HCT116 (cell line): ENCODE data around the gene PTGES2. TPM values are rescaled to one million over a fixed set of nuclear protein-coding genes. Genes with fewer than 3 reads are reported as not detected.

Source experiments
- ATAC-seq: fragments of 200-7000 bp; cut with Tn5 transposase; 2 replicates; pipeline ENCODE4 v1.9.1; 2020; ENCODE audit warnings: mild to moderate bottlenecking, moderate library complexity
- BruUV-seq: library from RNA; stranded (reverse); fragments of 400-500 nt; replicated peaks from 2 replicates; lab custom pipeline; 2021; lab: Mats Ljungman, UMichigan
- CTCF ChIA-PET: fragments of 300-600 bp; sonication (Branson Sonifier 250); formaldehyde crosslinking; loops from one replicate; lab custom pipeline; 2021; ENCODE audit warnings: antibody characterized with exemption; lab: Charles Lee
- POLR2A ChIA-PET: fragments of 300-600, 350-600 bp; sonication (Branson Sonifier 250); formaldehyde crosslinking; loops from one replicate; lab custom pipeline; 2021; ENCODE audit warnings: antibody characterized with exemption; lab: Charles Lee
- RAD21 ChIA-PET, 2 experiments: fragments of 300-600 bp; sonication (Branson Sonifier 250); formaldehyde crosslinking; loops; one replicate each; lab custom pipeline; 2023; ENCODE audit warnings: low total read pairs in 2 of 2; ENCODE audit not compliant: uncharacterized antibody in 2 of 2, unreplicated experiment in 2 of 2, low non-redundant PET in 1 of 2; lab: Charles Lee
- DNase-seq: peaks from one replicate; pipeline ENCODE4 v3.0.0-alpha.2; 2010; ENCODE audit warnings: low read depth, low spot score
- H2AFZ ChIP-seq: fragments of 200-600 bp; shearing (Covaris generic), sonication (generic); 2 replicates; pipeline ENCODE4 v1.6.1; 2017; ENCODE audit warnings: low read depth, mixed run types, mixed read lengths, antibody characterized with exemption, low read length; ENCODE audit not compliant: poor library complexity, severe bottlenecking
- H3K27ac ChIP-seq: 2 replicates; pipeline ENCODE4 v1.5.1; 2012; ENCODE audit warnings: low read depth, low read length
- H3K27me3 ChIP-seq: fragments of 200-600 bp; sonication (generic); 2 replicates; pipeline ENCODE4 v1.6.1; 2016; ENCODE audit warnings: mixed run types, low read length, mixed read lengths; ENCODE audit not compliant: insufficient read depth
- H3K36me3 ChIP-seq, 2 experiments: fragments of 200-500 bp in 1 of 2; fragments of 200-600 bp in 1 of 2; sonication (Bioruptor generic) in 1 of 2; sonication (generic) in 1 of 2; 2 replicates each; pipeline versions ENCODE4 v1.5.1 to v1.6.1; 2014 to 2016; ENCODE audit warnings: low read length in 2 of 2, inconsistent platforms in 1 of 2, mixed read lengths in 1 of 2, mixed run types in 1 of 2; ENCODE audit not compliant: insufficient read depth in 2 of 2, control insufficient read depth in 1 of 2
- H3K4me1 ChIP-seq, 2 experiments: fragments of 200-600 bp in 1 of 2; sonication (generic) in 1 of 2; 2 replicates each; pipeline versions ENCODE4 v1.5.1 to v1.6.1; 2012 to 2017; ENCODE audit warnings: low read length in 2 of 2, inconsistent platforms in 1 of 2, mild to moderate bottlenecking in 1 of 2, mixed read lengths in 1 of 2, mixed run types in 1 of 2, moderate library complexity in 1 of 2; ENCODE audit not compliant: insufficient read depth in 2 of 2, control insufficient read depth in 1 of 2
- H3K4me2 ChIP-seq: fragments of 200-600 bp; sonication (generic); 2 replicates; pipeline ENCODE4 v1.6.1; 2017; ENCODE audit warnings: mixed run types, low read length, mixed read lengths
- H3K4me3 ChIP-seq, 2 experiments: fragments of 200-600 bp in 1 of 2; sonication (generic) in 1 of 2; replicated peaks in 1 of 2; 2 replicates each; pipeline ENCODE4 v1.5.1; 2011 to 2016; ENCODE audit warnings: low read length in 2 of 2, control low read depth in 1 of 2, low read depth in 1 of 2, mild to moderate bottlenecking in 1 of 2, mixed read lengths in 1 of 2, mixed run types in 1 of 2
- H3K79me2 ChIP-seq: fragments of 200-600 bp; sonication (generic); 2 replicates; pipeline ENCODE4 v1.6.1; 2017; ENCODE audit warnings: mild to moderate bottlenecking, mixed run types, low read length, moderate library complexity, mixed read lengths; ENCODE audit not compliant: insufficient read depth
- H3K9ac ChIP-seq: fragments of 200-600 bp; sonication (generic); 2 replicates; pipeline ENCODE4 v1.6.1; 2016; ENCODE audit warnings: low read length, mixed read lengths
- H3K9me2 ChIP-seq: fragments of 200-600 bp; sonication (generic), shearing (Covaris generic); 2 replicates; pipeline ENCODE4 v1.6.1; 2017; ENCODE audit warnings: mixed run types, mild to moderate bottlenecking, moderate library complexity; ENCODE audit not compliant: insufficient read depth
- H3K9me3 ChIP-seq, 2 experiments: fragments of 200-500 bp in 1 of 2; fragments of 200-600 bp in 1 of 2; sonication (Bioruptor generic) in 1 of 2; sonication (generic) in 1 of 2; 2 replicates each; pipeline ENCODE4 v1.6.1; 2014 to 2017; ENCODE audit warnings: low read length in 2 of 2, mixed read lengths in 2 of 2, inconsistent platforms in 1 of 2, low read depth in 1 of 2, mild to moderate bottlenecking in 1 of 2, mixed run types in 1 of 2, moderate library complexity in 1 of 2; ENCODE audit not compliant: control insufficient read depth in 1 of 2, insufficient read depth in 1 of 2
- H4K20me1 ChIP-seq: fragments of 200-600 bp; sonication (generic), shearing (Covaris generic); 2 replicates; pipeline ENCODE4 v1.6.1; 2017; ENCODE audit warnings: mixed run types, mild to moderate bottlenecking, moderate library complexity; ENCODE audit not compliant: insufficient read depth
- CBX3 ChIP-seq: IDR thresholded peaks from 2 replicates; pipeline ENCODE4 v1.6.1; 2012; ENCODE audit warnings: low read depth
- ELF1 ChIP-seq: IDR thresholded peaks from 2 replicates; pipeline ENCODE4 v1.6.1; 2012; ENCODE audit warnings: low read depth, borderline replicate concordance
- EZH2 ChIP-seq: fragments of 200-600 bp; sonication (generic); IDR thresholded peaks from 2 replicates; pipeline ENCODE4 v1.6.1; 2017; ENCODE audit warnings: antibody characterized with exemption, mixed run types
- EZH2phosphoT487 ChIP-seq: fragments of 200-600 bp; IDR thresholded peaks from 2 replicates; pipeline ENCODE4 v1.6.1; 2018; ENCODE audit warnings: antibody characterized with exemption, borderline replicate concordance
- FOSL1 ChIP-seq: IDR thresholded peaks from 2 replicates; pipeline ENCODE4 v1.6.1; 2012; ENCODE audit warnings: low read depth
- JUND ChIP-seq: IDR thresholded peaks from 2 replicates; pipeline ENCODE4 v1.6.1; 2012
- POLR2A ChIP-seq: IDR thresholded peaks from 2 replicates; pipeline ENCODE4 v1.7.0; 2011; ENCODE audit warnings: borderline replicate concordance; ENCODE audit not compliant: insufficient read depth, insufficient read length; ENCODE audit errors: extremely low read depth
- POLR2AphosphoS5 ChIP-seq: IDR thresholded peaks from 2 replicates; pipeline ENCODE4 v1.6.1; 2011; ENCODE audit warnings: mild to moderate bottlenecking, low read depth, low read length, moderate library complexity
- RAD21 ChIP-seq: IDR thresholded peaks from 2 replicates; pipeline ENCODE4 v1.6.1; 2012; ENCODE audit warnings: low read depth, mild to moderate bottlenecking
- YY1 ChIP-seq: IDR thresholded peaks from 2 replicates; pipeline ENCODE4 v1.6.1; 2011; ENCODE audit warnings: low read length, low read depth, moderate library complexity, mild to moderate bottlenecking; ENCODE audit not compliant: insufficient replicate concordance; ENCODE audit errors: extremely low read depth
- intact Hi-C: fragments of 100-400 bp; cut with micrococcal nuclease; formaldehyde crosslinking; loops from 2 replicates; pipeline ENCODE4 v1.10.0; 2022
- total RNA-seq: library from RNA; stranded (reverse); gene quantifications from one replicate; pipeline ENCODE4 v1.2.1, GENCODE V29; 2021; ENCODE audit not compliant: unreplicated experiment
- TF ChIP-seq, protein P1 (sequence below): IDR thresholded peaks from 2 replicates; pipeline ENCODE4 v1.6.1; 2012
- TF ChIP-seq, protein P2 (sequence below): IDR thresholded peaks from 2 replicates; pipeline ENCODE4 v1.6.1; 2012
- TF ChIP-seq, protein P3 (sequence below): IDR thresholded peaks from 2 replicates; pipeline ENCODE4 v1.6.1; 2011; ENCODE audit warnings: mild to moderate bottlenecking, low read length, moderate library complexity; ENCODE audit not compliant: insufficient replicate concordance; ENCODE audit errors: extremely low read depth
- TF ChIP-seq, protein P4 (sequence below), 3 experiments: fragments of 200-600 bp in 1 of 3; sonication (generic) in 1 of 3; IDR thresholded peaks in 2 of 3; conservative IDR thresholded peaks in 1 of 3; 2 replicates each; pipeline ENCODE4 v1.5.1; 2012 to 2017; ENCODE audit warnings: low read depth in 2 of 3, low read length in 2 of 3, antibody characterized with exemption in 1 of 3, borderline replicate concordance in 1 of 3, control low read depth in 1 of 3, mild to moderate bottlenecking in 1 of 3, mixed read lengths in 1 of 3, mixed run types in 1 of 3, moderate library complexity in 1 of 3; ENCODE audit not compliant: insufficient read depth in 1 of 3

The PTGES2 gene
- total RNA-seq, 1 experiment from 2014 or later = 148 TPM

DNA sequence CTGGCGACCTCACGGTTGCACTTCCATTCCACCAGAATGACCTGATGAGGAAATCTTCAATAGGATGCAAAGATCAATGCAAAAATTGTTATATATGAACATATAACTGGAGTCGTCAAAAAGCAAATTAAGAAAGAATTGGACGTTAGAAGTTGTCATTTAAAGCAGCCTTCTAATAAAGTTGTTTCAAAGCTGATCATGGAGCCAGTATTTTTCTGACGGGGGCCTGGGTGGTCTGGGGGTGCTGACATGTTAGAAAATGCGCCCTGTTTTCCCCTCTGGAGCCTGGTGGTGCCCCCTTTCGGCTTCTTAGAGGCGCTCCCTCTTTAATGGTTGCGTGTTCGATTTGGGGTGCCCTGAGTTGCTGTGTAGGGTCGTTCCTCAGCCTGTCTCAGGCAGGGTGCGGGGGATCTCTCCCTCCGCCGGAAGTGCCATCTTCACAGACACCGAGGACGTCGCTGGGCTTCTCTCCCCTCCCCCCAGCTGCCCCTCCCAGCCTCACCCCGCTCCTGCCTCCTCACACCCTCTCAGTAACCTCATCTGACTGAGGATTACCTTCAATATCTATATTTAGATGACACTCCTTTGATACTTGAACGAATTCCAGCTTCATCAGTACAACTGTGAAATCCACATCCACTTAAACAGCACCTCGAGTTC is 18.3 kb downstream of the PTGES2 start:
- Histone ChIP-seq H3K27ac (no peak overlapping the region), H3K9me3 (no peaks in the 10 kb centered on the region), H3K9ac (no peak overlapping the region), H3K27me3 (no peaks in the 10 kb centered on the region), H3K4me3 (no peak overlapping the region), H3K36me3 (peaks cover 4 to 29% of the 10 kb centered on the region in 2 experiments), H4K20me1 (no peaks in the 10 kb centered on the region), H3K4me1 (no peaks in the 10 kb centered on the region), H3K9me2 (no peaks in the 10 kb centered on the region), H3K4me2 (no peak overlapping the region), H2AFZ (no peak overlapping the region), H3K79me2 (no peaks in the 10 kb centered on the region)
- DNase-seq = no peak
- intact Hi-C loops = no loop called here
- TF ChIP-seq, protein P1, sequence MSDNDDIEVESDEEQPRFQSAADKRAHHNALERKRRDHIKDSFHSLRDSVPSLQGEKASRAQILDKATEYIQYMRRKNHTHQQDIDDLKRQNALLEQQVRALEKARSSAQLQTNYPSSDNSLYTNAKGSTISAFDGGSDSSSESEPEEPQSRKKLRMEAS = no peak
- TF ChIP-seq, protein P2, sequence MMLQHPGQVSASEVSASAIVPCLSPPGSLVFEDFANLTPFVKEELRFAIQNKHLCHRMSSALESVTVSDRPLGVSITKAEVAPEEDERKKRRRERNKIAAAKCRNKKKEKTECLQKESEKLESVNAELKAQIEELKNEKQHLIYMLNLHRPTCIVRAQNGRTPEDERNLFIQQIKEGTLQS = no peak
- TF ChIP-seq EZH2 = no peak
- TF ChIP-seq EZH2phosphoT487 = no peak
- TF ChIP-seq, protein P3, sequence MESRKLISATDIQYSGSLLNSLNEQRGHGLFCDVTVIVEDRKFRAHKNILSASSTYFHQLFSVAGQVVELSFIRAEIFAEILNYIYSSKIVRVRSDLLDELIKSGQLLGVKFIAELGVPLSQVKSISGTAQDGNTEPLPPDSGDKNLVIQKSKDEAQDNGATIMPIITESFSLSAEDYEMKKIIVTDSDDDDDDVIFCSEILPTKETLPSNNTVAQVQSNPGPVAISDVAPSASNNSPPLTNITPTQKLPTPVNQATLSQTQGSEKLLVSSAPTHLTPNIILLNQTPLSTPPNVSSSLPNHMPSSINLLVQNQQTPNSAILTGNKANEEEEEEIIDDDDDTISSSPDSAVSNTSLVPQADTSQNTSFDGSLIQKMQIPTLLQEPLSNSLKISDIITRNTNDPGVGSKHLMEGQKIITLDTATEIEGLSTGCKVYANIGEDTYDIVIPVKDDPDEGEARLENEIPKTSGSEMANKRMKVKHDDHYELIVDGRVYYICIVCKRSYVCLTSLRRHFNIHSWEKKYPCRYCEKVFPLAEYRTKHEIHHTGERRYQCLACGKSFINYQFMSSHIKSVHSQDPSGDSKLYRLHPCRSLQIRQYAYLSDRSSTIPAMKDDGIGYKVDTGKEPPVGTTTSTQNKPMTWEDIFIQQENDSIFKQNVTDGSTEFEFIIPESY = no peak
- TF ChIP-seq ELF1 = no peak
- no peak for TF ChIP-seq CBX3
- TF ChIP-seq, protein P4, sequence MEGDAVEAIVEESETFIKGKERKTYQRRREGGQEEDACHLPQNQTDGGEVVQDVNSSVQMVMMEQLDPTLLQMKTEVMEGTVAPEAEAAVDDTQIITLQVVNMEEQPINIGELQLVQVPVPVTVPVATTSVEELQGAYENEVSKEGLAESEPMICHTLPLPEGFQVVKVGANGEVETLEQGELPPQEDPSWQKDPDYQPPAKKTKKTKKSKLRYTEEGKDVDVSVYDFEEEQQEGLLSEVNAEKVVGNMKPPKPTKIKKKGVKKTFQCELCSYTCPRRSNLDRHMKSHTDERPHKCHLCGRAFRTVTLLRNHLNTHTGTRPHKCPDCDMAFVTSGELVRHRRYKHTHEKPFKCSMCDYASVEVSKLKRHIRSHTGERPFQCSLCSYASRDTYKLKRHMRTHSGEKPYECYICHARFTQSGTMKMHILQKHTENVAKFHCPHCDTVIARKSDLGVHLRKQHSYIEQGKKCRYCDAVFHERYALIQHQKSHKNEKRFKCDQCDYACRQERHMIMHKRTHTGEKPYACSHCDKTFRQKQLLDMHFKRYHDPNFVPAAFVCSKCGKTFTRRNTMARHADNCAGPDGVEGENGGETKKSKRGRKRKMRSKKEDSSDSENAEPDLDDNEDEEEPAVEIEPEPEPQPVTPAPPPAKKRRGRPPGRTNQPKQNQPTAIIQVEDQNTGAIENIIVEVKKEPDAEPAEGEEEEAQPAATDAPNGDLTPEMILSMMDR (IDR thresholded peaks at IDR 0.05 in 2 of 3, conservative IDR thresholded peaks at IDR 0.05 in 1 of 3; ENCODE audit: borderline replicate concordance in 1 of 3, insufficient read depth in 1 of 3, low read depth in 2 of 3, low read length in 2 of 3) = no peak
- no peak for TF ChIP-seq POLR2AphosphoS5
- no peak for TF ChIP-seq YY1
- TF ChIP-seq FOSL1 = no peak
- TF ChIP-seq POLR2A = no peak
- no peak for TF ChIP-seq RAD21
- no peak for TF ChIP-seq JUND
- ATAC-seq = no peak
- BruUV-seq = no TSS peak
- RAD21 ChIA-PET = no interaction called here
- POLR2A ChIA-PET = interaction anchor here (1.4 kb wide), 1 partner anchor 15 kb away, joined by 4 read pairs; no protein-coding TSS in a partner anchor
- CTCF ChIA-PET = interaction anchor here (1.1 kb wide), 1 partner anchor 8 kb away, joined by 4 read pairs; no protein-coding TSS in a partner anchor
